ENCODE results near the gene MPI. TPM values are rescaled to one million over a fixed set of nuclear protein-coding genes. Genes with fewer than 3 reads are reported as not detected.
"Not testable (repeated sequence)": the region's sequence is repeated elsewhere in the genome, so short reads cannot be mapped to it uniquely, and the experiment has no call there.

MPI gene
- total RNA-seq, 3 donors from 2014 or later (not counting 1 experiment from before 2014, with no cell fraction given) = 15.7 to 20.4 (median 18.8) TPM

DNA sequence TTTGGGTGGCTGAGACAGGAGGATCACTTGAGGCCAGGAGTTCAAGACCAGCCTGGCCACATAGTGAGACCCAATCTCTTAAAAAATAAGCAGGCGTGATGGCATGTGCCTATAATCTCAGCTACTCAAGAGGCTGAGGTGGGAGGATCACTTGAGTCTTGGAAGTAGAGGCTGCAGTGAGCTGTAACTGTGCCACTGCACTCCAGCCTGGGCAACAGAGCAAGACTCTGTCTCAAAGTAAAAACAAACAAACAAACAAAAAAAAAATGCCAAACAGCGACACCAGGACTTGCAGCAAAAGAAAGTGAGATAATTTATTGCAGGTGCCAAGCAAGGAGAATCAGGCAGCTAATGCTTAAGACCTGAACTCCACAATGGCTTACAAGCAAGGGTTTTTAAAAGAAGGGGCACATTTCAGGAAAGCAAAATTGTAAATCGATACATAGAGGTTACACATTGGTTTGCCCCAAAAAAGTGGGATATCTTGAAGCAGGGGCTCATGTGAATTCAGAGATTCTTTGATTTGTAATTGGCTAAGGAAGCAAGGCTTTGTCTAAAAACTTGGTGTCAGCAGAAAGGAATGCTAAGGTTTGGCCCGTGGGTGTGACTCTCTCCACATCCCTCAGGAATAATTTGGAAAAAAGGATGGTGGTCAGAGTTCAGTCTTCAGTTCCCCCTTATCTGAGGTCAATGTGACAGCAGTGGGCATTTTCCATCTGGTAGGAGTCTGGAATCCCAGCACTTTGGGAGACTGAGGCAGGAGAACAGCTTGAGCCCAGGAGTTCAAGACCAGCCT is 5.2 kb upstream of the MPI start:
- Mint-ChIP-seq H3K4me1 (peaks cover 7 to 8% of the 10 kb centered on the region in 2 donors), H3K27ac (no peak overlapping the region), H3K27me3 (ENCODE audit: low read depth in 2 of 2) (no peaks in the 10 kb centered on the region), H3K36me3 (no peaks in the 10 kb centered on the region), H3K9me3 (no peaks in the 10 kb centered on the region), H3K4me3 (no peak overlapping the region)
- H3K27ac ChIP-seq (ENCODE audit: low read length) = no peak overlapping the region
- no peaks in the 10 kb centered on the region for H3K36me3 ChIP-seq (ENCODE audit: control insufficient read depth, insufficient read depth, low read length)
- intact Hi-C loops (cut with micrococcal nuclease) = no loop called here
- no peaks in the 10 kb centered on the region for H3K27me3 ChIP-seq (ENCODE audit: control insufficient read depth, insufficient read depth, low read length)
- WGBS (ENCODE audit: insufficient coverage) = 96% methylated on average over 4 of the region's 4 CpGs
- ATAC-seq = no peak
- peaks cover 8% of the 10 kb centered on the region for H3K4me1 ChIP-seq (ENCODE audit: control insufficient read depth, insufficient read depth, low read length)
- H3K4me3 ChIP-seq (ENCODE audit: low read length) = no peak overlapping the region
- no peaks in the 10 kb centered on the region for H3K9me3 ChIP-seq (ENCODE audit: control insufficient read depth, insufficient read depth, low read length)
- DNase-seq = no peak
- TF ChIP-seq, protein P1, sequence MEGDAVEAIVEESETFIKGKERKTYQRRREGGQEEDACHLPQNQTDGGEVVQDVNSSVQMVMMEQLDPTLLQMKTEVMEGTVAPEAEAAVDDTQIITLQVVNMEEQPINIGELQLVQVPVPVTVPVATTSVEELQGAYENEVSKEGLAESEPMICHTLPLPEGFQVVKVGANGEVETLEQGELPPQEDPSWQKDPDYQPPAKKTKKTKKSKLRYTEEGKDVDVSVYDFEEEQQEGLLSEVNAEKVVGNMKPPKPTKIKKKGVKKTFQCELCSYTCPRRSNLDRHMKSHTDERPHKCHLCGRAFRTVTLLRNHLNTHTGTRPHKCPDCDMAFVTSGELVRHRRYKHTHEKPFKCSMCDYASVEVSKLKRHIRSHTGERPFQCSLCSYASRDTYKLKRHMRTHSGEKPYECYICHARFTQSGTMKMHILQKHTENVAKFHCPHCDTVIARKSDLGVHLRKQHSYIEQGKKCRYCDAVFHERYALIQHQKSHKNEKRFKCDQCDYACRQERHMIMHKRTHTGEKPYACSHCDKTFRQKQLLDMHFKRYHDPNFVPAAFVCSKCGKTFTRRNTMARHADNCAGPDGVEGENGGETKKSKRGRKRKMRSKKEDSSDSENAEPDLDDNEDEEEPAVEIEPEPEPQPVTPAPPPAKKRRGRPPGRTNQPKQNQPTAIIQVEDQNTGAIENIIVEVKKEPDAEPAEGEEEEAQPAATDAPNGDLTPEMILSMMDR (IDR thresholded peaks at IDR 0.05) = no peak

DNA sequence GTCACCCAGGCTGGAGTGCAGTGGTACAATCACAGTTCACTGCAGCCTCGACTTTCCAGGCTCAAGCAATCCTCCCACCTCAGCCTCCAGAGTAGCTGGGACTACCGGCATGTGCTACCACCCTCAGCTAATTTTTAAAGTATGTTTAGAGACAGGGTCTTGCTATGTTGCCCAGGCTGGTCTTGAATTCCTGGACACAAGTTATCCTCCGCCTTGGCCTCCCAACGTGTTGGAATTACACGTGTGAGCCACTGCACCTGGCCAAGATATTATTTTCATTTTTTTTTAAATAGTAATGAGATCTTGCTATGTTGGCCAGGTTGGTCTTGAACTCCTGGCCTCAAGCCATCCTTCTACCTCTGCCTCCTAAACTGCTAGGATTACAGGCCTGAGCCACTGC is 4.4 kb upstream of the MPI start:
- TF ChIP-seq, protein P1 (IDR thresholded peaks at IDR 0.05) = no peak
- Mint-ChIP-seq H3K27me3 (ENCODE audit: low read depth in 2 of 2) (no peaks in the 10 kb centered on the region), H3K27ac (no peak overlapping the region), H3K4me1 (peaks cover 13 to 16% of the 10 kb centered on the region in 2 donors), H3K4me3 (no peak overlapping the region), H3K36me3 (no peaks in the 10 kb centered on the region), H3K9me3 (no peaks in the 10 kb centered on the region)
- Histone ChIP-seq H3K4me1 (ENCODE audit: control insufficient read depth, insufficient read depth, low read length) (peaks cover 15% of the 10 kb centered on the region), H3K27me3 (ENCODE audit: control insufficient read depth, insufficient read depth, low read length) (no peaks in the 10 kb centered on the region), H3K36me3 (ENCODE audit: control insufficient read depth, insufficient read depth, low read length) (no peaks in the 10 kb centered on the region), H3K4me3 (ENCODE audit: low read length) (no peak overlapping the region), H3K9me3 (ENCODE audit: control insufficient read depth, insufficient read depth, low read length) (no peaks in the 10 kb centered on the region), H3K27ac (ENCODE audit: low read length) (no peak overlapping the region)
- no peak for ATAC-seq
- 96% methylated on average over 5 of the region's 5 CpGs for WGBS (ENCODE audit: insufficient coverage)
- DNase-seq = no peak
- intact Hi-C loops (cut with micrococcal nuclease) = no loop called here

GRCh38 chr15:74887537-74888193 is 2.2 kb upstream of the MPI start:
- H3K4me3 ChIP-seq (ENCODE audit: low read length); ATAC-seq; H3K9me3 ChIP-seq (ENCODE audit: control insufficient read depth, insufficient read depth, low read length); DNase-seq; H3K9me3 Mint-ChIP-seq; H3K27me3 Mint-ChIP-seq (ENCODE audit: low read depth in 2 of 2); H3K27me3 ChIP-seq (ENCODE audit: control insufficient read depth, insufficient read depth, low read length); H3K36me3 Mint-ChIP-seq; H3K27ac Mint-ChIP-seq; H3K27ac ChIP-seq (ENCODE audit: low read length); H3K36me3 ChIP-seq (ENCODE audit: control insufficient read depth, insufficient read depth, low read length); intact Hi-C loops (cut with micrococcal nuclease); H3K4me3 Mint-ChIP-seq: not testable (repeated sequence)
- WGBS (ENCODE audit: insufficient coverage) = 100% methylated on average over 1 of the region's 10 CpGs
- peaks cover 23% of the 10 kb centered on the region for H3K4me1 ChIP-seq (ENCODE audit: control insufficient read depth, insufficient read depth, low read length)
- peaks cover 13 to 22% of the 10 kb centered on the region in 2 donors for H3K4me1 Mint-ChIP-seq

- Mint-ChIP-seq H3K4me3 (peak overlapping the region; percentile 86), H3K9me3 (no peaks in the 10 kb centered on the region), H3K27ac (no peak overlapping the region), H3K4me1 (peaks cover 24 to 32% of the 10 kb centered on the region in 2 donors), H3K36me3 (no peaks in the 10 kb centered on the region), H3K27me3 (ENCODE audit: low read depth in 2 of 2) (no peaks in the 10 kb centered on the region)
- H3K27me3 ChIP-seq (ENCODE audit: control insufficient read depth, insufficient read depth, low read length) = no peaks in the 10 kb centered on the region
- peaks cover 33% of the 10 kb centered on the region for H3K4me1 ChIP-seq (ENCODE audit: control insufficient read depth, insufficient read depth, low read length)
- H3K9me3 ChIP-seq (ENCODE audit: control insufficient read depth, insufficient read depth, low read length) = no peaks in the 10 kb centered on the region
- intact Hi-C loops (cut with micrococcal nuclease) = loop anchor here (1.0 kb wide), 1 partner anchor 15 kb away; the partner anchor contains the start of gene SCAMP2
- ATAC-seq (no peak), DNase-seq (no peak)
- H3K36me3 ChIP-seq (ENCODE audit: control insufficient read depth, insufficient read depth, low read length) = no peaks in the 10 kb centered on the region
- H3K27ac ChIP-seq (ENCODE audit: low read length) = no peak overlapping the region
- H3K4me3 ChIP-seq (ENCODE audit: low read length) = no peak overlapping the region
- 100% methylated on average over 4 of the region's 4 CpGs for WGBS (ENCODE audit: insufficient coverage)
- TF ChIP-seq, protein P1 (IDR thresholded peaks at IDR 0.05) = no peak
Observed at GRCh38 chr15:74888716-74889115, 1.1 kb upstream of the MPI start.

Measured in natural killer cell (primary cell).